Peyer's patch (tissue), 4 donors: Measurements from ENCODE around the gene OR2S2.

Experiments
- POLR2A ChIP-seq, 2 donors: fragments of 450-650 bp; IDR thresholded peaks; one replicate each; pipeline ENCODE4 v1.5.1; 2017; ENCODE audit warnings: antibody characterized with exemption in 2 of 2, mild to moderate bottlenecking in 2 of 2, moderate library complexity in 2 of 2
- TF ChIP-seq, protein P1 (sequence below), 6 experiments: fragments of 450-650 bp in 4 of 6; fragments of 200-600 bp in 2 of 6; sonication (generic) in 1 of 6; IDR thresholded peaks; one replicate each; pipeline ENCODE4 v1.5.1; 2017 to 2019; ENCODE audit warnings: antibody characterized with exemption in 6 of 6, mild to moderate bottlenecking in 3 of 6, moderate library complexity in 1 of 6

DNA sequence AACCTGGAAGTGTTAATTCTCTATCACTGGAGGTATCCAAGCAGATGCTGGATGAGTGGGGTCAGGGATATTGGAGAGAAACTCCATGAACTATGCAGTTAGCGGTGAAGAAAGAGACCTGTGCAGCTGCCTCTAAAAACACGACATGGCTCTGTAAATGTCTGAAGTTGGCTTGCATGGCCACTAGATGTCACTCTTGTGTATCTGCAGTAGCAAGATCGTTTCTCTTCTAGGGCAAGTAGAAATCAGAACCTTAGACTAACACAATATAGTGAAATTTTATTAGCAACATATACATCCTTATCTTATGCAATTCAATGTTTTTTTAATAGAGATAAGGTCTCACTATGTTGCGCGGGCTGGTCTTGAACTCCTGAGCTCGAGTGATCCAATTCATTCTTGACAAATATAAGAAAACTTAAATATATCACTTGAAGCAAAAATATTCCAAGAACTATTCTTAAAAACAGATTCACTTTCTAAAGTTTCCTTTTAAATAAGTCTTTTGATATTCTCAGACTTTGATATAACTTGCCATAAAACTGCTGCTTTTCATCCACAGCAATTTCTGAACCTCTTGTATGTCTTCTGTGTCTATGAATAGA is 2.9 kb downstream of the OR2S2 start:
- TF ChIP-seq, protein P1, sequence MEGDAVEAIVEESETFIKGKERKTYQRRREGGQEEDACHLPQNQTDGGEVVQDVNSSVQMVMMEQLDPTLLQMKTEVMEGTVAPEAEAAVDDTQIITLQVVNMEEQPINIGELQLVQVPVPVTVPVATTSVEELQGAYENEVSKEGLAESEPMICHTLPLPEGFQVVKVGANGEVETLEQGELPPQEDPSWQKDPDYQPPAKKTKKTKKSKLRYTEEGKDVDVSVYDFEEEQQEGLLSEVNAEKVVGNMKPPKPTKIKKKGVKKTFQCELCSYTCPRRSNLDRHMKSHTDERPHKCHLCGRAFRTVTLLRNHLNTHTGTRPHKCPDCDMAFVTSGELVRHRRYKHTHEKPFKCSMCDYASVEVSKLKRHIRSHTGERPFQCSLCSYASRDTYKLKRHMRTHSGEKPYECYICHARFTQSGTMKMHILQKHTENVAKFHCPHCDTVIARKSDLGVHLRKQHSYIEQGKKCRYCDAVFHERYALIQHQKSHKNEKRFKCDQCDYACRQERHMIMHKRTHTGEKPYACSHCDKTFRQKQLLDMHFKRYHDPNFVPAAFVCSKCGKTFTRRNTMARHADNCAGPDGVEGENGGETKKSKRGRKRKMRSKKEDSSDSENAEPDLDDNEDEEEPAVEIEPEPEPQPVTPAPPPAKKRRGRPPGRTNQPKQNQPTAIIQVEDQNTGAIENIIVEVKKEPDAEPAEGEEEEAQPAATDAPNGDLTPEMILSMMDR (IDR thresholded peaks at IDR 0.05), result peak; percentile 57 to 96 (median 90)
- no peak for TF ChIP-seq POLR2A (IDR thresholded peaks at IDR 0.05)
